Stimulated activated CD8-positive, alpha-beta memory T cell treated with anti-CD3 and anti-CD28 coated beads, Interleukin-7, amount 100 ng/mL, for 48 hours (primary cell): ENCODE results near the gene GP9.
"Not testable (repeated sequence)": the region's sequence is repeated elsewhere in the genome, so short reads cannot be mapped to it uniquely, and the experiment has no call there.

Experiments used
- DNase-seq, 2 donors: peaks; one replicate each; pipeline ENCODE4 v3.0.0-alpha.2; 2020; ENCODE audit warnings: low read depth in 1 of 2; ENCODE audit errors: extremely low read depth in 1 of 2

The GP9 gene

DNA sequence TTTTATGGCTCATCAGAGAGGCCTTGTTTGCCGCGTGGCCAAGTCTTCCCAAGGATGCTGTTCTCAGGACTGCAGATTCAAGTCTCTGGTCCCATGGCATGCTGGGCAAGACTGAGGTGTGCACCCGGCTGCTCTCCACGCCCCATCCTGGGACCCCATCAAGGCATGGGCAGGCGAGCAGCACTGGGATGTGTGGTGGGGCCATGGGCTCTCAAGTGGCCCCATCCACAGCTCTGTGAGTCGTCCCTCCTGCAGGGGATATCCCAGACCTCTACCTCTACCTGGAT is 13.1 kb upstream of the GP9 start:
- no peak for DNase-seq

DNA sequence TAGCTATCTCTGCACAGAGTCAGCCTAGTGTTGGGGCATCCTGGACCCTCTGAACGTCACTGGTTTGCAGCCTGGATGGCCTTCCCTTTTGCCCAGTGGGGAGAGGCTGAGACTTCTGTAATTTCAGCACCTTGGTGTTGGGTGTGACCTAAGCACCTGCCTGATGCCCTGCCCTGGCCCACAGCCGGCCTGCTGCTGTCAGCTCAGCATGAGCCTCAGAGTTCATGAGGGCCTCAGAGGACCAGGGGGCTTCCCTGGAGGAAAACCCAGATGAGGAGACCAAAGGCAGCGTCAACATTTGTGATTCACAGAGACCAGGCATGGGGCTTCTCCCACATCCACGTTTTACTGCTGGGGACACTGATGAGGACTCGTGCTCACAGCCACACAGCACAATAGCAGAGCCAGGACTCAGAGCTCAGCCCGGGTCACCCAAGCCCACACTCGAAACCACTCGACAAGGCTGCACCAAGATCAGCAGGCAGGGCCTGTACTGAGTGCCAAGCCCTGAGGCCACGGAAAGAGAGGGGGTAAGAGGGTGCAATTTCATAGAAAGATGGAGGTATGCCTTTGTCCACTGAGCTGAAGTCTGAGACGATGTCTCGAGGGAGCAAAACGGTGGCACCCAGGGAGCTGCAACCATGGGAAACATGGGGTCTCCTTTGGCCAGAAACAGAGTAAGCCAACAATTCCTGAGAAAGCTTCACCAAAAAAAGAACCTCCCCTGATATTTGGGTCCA is 9.9 kb upstream of the GP9 start:
- DNase-seq, result no peak

DNA sequence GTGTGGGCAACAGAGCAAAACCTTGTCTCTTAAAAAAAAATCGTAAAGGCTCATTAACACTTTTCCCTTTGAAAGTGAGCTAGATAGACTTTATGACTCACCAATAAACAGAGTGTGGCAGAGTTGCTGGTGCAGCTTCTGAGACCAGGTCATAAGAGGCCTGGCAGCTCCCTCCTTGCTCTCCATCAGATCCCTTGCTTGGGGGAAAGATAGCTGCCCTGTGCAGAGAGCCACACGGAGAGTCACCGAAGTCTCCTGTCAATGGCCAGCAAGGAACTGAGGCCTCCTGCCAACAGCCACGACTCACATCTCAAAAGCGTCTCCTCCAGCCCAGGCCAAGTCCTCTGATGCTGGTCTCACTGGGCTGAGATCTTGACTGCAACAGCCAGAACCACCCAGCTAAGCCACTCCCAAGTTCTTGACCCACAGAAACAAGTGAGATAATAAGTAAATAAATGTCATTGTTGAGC is 8.7 kb upstream of the GP9 start:
- no peak for DNase-seq

GRCh38 chr3:129052675-129053074 is 7.9 kb upstream of the GP9 start:
- no peak for DNase-seq

GRCh38 chr3:129054605-129055104 is 5.9 kb upstream of the GP9 start:
- no peak for DNase-seq

DNA sequence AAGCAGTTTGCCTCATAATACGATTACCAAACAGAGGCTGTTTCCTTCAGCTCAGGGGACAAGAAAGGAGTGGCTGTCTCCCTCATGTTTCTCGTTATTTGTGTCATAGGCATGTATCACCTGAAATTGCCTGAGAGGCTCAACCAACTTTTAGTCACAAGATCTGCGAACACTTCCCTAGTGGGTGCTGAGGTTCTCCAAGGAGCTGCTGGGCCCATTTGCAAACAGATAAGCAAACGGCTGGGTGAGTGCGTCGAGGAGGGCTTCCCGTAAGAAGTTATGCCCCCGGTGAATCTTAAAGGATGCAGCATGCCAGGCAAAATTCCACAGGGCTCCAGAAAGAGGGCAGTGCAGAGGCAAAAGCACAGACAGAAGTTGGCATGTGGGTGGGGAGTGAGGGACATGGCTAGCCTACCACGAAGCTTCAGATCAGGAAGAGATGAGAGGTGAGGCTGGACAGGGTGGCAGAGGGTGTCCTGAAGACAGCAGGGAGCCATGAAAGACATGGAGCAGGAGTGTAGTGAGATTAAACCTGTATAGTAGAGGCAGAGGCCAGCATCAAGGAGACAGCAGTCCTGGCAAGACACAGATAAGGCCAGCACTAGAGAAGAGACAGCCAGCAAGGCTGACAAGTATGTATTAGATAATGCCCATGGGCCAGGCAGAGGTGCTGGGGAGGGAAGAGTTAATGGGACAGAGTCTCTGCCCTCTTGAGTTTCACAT is 4.0 kb upstream of the GP9 start:
- no peak for DNase-seq

DNA sequence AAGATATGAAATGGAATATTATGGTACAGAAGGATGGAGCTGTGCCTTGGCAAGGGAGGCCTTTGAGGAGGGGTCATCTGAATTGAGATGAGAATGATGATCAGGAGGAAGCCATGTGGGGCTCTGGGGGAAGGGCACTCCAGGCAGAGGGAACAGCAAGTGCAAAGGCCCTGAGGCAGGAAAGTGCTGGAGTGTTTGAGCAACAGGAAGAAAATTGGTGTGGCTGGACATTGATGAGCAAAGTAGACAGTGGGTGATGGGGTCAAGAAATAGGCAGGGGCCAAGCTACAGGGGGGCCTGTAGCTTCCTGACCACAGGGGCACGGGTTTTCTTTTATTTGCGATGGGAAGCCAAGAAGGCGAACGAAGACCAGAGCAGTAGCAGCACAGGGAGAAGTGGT is 3.3 kb upstream of the GP9 start:
- no peak for DNase-seq

- no peak for DNase-seq
Observed at GRCh38 chr3:129058441-129059200, 2.0 kb upstream of the GP9 start.

DNA sequence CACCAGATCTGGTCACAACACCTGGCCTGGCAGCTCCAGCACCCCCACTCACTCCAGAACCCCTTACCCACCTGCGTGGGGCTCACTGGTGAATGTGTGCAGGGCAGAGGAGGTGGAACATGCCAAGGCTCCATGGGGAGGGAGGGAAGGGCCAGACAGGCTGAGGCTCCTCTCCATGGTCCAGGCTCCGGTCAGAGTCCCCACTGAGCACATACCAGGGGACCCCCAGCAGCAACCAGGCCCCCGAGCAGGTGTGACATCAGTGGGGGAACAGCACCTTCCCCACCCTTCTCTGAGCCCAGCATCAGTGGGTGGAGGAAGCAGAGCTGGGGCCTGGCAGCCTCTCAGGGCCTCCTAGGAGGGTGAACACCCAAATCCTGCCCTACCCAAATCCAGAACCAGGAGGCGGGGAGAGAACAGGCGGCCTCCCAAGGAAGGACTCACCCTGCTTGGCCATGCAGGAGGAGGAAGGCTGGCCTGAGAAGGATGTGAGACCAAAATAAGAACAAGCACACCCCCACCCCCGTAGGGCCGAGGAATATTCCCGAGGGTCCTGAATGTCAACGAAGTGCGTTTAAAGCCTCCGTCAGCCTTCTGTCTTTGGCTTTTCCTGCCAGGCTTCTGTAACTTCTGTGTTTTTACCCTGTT is 1.1 kb upstream of the GP9 start:
- DNase-seq, result no peak

DNA sequence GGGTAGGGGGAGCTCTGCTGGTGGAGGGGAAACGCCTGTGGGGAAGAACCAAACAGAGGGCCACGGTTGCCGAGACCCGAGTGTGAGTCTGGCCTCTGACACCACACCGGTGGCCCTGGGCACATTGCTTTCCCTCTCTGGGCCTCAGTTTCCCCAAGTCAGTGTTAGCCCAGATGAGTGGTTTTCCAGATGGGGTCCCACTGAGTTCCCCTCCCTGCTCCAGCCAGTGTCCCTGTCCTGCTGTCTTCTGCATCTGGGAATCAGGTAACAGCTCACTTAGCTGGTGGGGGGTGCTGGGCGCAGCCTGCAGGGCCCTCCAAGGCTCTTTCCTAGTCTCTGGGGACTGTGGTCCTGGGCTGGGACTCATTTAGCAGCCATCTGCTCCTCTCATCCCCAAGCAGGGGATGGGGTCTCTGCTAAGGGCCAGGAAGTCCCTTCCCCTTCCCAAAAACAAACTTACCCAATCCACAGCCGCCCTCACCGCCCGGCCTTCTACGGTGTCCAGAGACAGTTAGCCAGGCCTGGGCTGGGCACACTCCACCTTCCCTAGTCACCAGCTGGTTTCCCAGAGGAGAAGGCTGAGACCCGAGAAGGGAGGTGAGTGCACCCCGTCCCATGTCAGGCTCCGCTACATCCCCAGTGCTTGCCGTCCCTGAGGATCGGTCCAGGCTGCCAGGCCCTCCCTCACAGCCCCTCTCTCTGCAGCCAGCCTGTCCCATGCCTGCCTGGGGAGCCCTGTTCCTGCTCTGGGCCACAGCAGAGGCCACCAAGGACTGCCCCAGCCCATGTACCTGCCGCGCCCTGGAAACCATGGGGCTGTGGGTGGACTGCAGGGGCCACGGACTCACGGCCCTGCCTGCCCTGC is 676 bp downstream of the GP9 start:
- no peak for DNase-seq

DNA sequence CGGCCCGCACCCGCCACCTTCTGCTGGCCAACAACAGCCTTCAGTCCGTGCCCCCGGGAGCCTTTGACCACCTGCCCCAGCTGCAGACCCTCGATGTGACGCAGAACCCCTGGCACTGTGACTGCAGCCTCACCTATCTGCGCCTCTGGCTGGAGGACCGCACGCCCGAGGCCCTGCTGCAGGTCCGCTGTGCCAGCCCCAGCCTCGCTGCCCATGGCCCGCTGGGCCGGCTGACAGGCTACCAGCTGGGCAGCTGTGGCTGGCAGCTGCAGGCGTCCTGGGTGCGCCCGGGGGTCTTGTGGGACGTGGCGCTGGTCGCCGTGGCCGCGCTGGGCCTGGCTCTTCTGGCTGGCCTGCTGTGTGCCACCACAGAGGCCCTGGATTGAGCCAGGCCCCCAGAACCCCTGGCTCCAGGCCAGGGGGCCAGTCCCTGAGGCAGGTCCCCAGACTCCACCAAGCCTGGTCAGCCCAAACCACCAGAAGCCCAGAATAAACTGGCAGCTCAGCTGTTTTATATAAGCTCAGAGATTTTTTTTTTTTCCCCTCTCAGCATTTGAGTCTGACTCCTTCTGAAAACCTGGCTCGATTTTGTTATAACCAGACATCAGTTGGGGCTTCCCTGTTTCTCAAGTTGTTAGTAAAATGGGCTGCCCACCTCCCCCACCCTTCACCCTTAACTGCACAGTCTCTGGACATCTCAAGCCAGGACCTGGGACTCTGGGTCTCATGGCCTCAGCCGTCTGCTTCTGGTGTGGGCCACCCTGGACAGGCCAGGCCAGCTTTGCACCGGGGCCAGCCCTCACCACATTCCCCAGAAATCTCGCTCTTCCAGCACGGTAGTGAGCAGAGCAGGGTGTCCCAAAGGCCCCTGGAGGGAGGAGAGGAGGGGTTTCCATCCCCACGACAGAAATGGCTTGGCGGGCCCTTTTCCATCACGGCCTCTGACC is 1.6 kb downstream of the GP9 start:
- no peak for DNase-seq

GRCh38 chr3:129063091-129063640 is 2.6 kb downstream of the GP9 start:
- DNase-seq, result no peak

DNA sequence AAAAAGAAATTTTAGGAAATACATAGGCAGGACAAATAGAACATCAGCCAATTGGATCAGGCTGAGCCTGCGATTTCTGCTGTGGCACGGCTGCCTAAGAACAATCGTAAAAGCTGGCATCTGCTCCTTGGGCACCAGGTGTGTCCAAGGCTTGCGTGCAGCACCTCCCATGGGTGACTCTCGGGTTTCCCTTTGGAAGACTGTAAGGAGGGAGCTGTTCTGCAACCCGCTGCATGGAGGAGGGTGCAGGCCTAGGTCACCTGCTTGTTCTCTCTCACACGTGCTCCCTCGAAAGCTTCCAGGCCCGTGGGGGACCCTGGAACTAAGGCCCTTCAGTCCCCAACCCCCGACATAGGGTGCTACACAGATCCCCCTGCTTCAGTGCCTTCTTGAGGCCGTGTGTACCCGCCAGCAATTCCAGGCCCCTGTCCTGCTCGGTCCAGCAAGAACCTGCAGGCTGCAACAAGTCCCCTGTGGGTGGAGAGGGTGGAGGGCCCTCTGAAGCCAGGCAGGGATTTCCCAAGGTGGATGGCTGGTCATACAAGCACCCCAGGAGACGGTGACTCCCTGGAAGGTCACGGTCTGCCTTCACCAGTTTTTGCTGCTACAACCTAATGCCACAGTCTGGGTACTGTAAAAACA is 3.4 kb downstream of the GP9 start:
- DNase-seq, result no peak

- DNase-seq, result no peak
Observed at GRCh38 chr3:129065016-129065719, 4.6 kb downstream of the GP9 start.

GRCh38 chr3:129065720-129066073 is 5.1 kb downstream of the GP9 start:
- DNase-seq, result no peak

- DNase-seq, result not testable (repeated sequence)
Observed at GRCh38 chr3:129067719-129068118, 7.1 kb downstream of the GP9 start.

DNA sequence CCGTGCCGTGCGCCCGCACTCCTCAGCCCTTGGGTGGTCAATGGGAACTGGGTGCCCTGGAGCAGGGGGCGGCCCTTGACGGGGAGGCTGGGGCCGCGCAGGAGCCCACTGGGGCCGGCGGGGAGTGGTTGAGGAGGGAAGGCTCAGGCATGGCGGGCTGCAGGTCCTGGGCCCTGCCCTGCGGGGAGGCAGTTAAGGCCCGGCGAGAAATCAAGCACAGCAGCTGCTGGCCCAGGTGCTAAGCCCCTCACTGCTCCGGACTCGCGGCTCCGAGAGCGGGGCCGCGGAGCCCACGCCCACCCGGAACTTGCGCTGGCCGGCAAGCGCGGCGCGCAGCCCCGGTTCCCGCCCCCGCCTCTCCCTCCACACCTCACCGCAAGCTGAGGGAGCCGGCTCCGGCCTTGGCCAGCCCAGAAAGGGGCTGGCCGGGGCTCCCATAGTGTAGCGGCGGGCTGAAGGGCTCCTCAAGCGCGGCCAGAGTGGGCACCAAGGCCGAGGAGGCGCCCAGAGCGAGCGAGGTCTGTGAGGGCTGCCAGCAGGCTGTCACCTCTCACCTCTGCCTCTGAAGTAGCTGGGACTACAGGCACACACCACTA is 7.8 kb downstream of the GP9 start:
- DNase-seq, result no peak
